Tongue (tissue), 2 donors: ENCODE measurements around the gene ABL2. TPM values are rescaled to one million over a fixed set of nuclear protein-coding genes. Genes with fewer than 3 reads are reported as not detected.
"Not testable (repeated sequence)": the region's sequence is repeated elsewhere in the genome, so short reads cannot be mapped to it uniquely, and the experiment has no call there.

Experiments
- DNase-seq: peaks from one replicate; pipeline ENCODE4 v3.0.0-alpha.2; 2015
- total RNA-seq: library from RNA; depleted of rRNA; stranded (reverse); fragments of >200 nt; gene quantifications from one replicate; pipeline ENCODE4 v1.2.3, GENCODE V29; 2014

The ABL2 gene
- total RNA-seq, 1 donor from 2014 or later: 21.2 TPM

GRCh38 chr1:179169616-179170467 lies 59.6 kb downstream of the ABL2 start:
- no peak for DNase-seq

- DNase-seq: no peak
Measured at GRCh38 chr1:179168536-179168935, 60.9 kb downstream of the ABL2 start.

- DNase-seq: no peak
Measured at GRCh38 chr1:179167955-179168354, 61.5 kb downstream of the ABL2 start.

- no peak for DNase-seq
Measured at GRCh38 chr1:179167418-179167777, 62.1 kb downstream of the ABL2 start.

- peak; percentile 64 for DNase-seq
Measured at GRCh38 chr1:179166663-179167417, 62.6 kb downstream of the ABL2 start.

- peak; percentile 47 for DNase-seq
Measured at GRCh38 chr1:179164494-179164893, 65.0 kb downstream of the ABL2 start.

- no peak for DNase-seq
Measured at GRCh38 chr1:179156708-179157107, 72.8 kb downstream of the ABL2 start.

- no peak for DNase-seq
Measured at GRCh38 chr1:179156026-179156425, 73.5 kb downstream of the ABL2 start.

- DNase-seq: no peak
Measured at GRCh38 chr1:179155615-179156014, 73.9 kb downstream of the ABL2 start.

GRCh38 chr1:179154437-179154836 lies 75.0 kb downstream of the ABL2 start:
- DNase-seq: no peak

GRCh38 chr1:179153217-179153616 lies 76.3 kb downstream of the ABL2 start:
- no peak for DNase-seq

GRCh38 chr1:179151908-179152682 lies 77.4 kb downstream of the ABL2 start:
- no peak for DNase-seq

- DNase-seq: no peak
Measured at GRCh38 chr1:179146911-179147310, 82.6 kb downstream of the ABL2 start.

- DNase-seq: no peak
Measured at GRCh38 chr1:179146476-179146875, 83.0 kb downstream of the ABL2 start.

- DNase-seq: no peak
Measured at GRCh38 chr1:179145521-179145920, 84.0 kb downstream of the ABL2 start.

- no peak for DNase-seq
Measured at GRCh38 chr1:179144626-179145025, 84.9 kb downstream of the ABL2 start.

- no peak for DNase-seq
Measured at GRCh38 chr1:179143322-179143721, 86.2 kb downstream of the ABL2 start.

- DNase-seq: no peak
Measured at GRCh38 chr1:179142889-179143299, 86.6 kb downstream of the ABL2 start.

GRCh38 chr1:179141592-179142251 lies 87.8 kb downstream of the ABL2 start:
- DNase-seq: no peak

GRCh38 chr1:179138755-179139154 lies 90.7 kb downstream of the ABL2 start:
- DNase-seq: not testable (repeated sequence)

- no peak for DNase-seq
Measured at GRCh38 chr1:179137617-179138255, 91.7 kb downstream of the ABL2 start.

GRCh38 chr1:179135707-179136106 lies 93.8 kb downstream of the ABL2 start:
- not testable (repeated sequence) for DNase-seq
